SKM-1 (cell line): ENCODE data around the gene HOXB1.

ENCODE experiments used
- DNase-seq: peaks from one replicate; lab custom pipeline; 2025; ENCODE audit not compliant: unreplicated experiment; lab: John Stamatoyannopoulos, UW

HOXB1 gene

GRCh38 chr17:48530887-48531272 lies at the start of gene HOXB1:
TSS of gene HOXB1 (minus strand) at chr17:48531011. CDS start at chr17:48530904, 107 bp downstream.
- no peak for DNase-seq

GRCh38 chr17:48579760-48580554 lies 49.1 kb upstream of the HOXB1 start:
- DNase-seq: no peak

GRCh38 chr17:48579471-48579759 lies 48.6 kb upstream of the HOXB1 start:
- no peak for DNase-seq

- DNase-seq: no peak
These were observed 48.0 kb upstream of the HOXB1 start for GRCh38 chr17:48578616-48579470.

- peak; percentile 77 for DNase-seq
These were observed 47.3 kb upstream of the HOXB1 start, which contains the start of gene HOXB4 for GRCh38 chr17:48577946-48578615. TSS of gene HOXB4 (minus strand) at chr17:48578350. CDS start at chr17:48578319, 31 bp downstream.

- DNase-seq: no peak
These were observed 46.6 kb upstream of the HOXB1 start for GRCh38 chr17:48577330-48577945.

- no peak for DNase-seq
These were observed 45.9 kb upstream of the HOXB1 start for GRCh38 chr17:48576479-48577309.

- DNase-seq: no peak
These were observed 45.1 kb upstream of the HOXB1 start for GRCh38 chr17:48575673-48576478.

GRCh38 chr17:48575066-48575582 lies 44.3 kb upstream of the HOXB1 start:
- no peak for DNase-seq

GRCh38 chr17:48574505-48575065 lies 43.8 kb upstream of the HOXB1 start:
- no peak for DNase-seq

GRCh38 chr17:48571826-48572417 lies 41.1 kb upstream of the HOXB1 start:
- DNase-seq: no peak

GRCh38 chr17:48571024-48571818 lies 40.4 kb upstream of the HOXB1 start:
- no peak for DNase-seq

- DNase-seq: no peak
These were observed 39.7 kb upstream of the HOXB1 start for GRCh38 chr17:48570325-48571023.

- no peak for DNase-seq
These were observed 39.0 kb upstream of the HOXB1 start for GRCh38 chr17:48569674-48570324.

GRCh38 chr17:48569240-48569582 lies 38.4 kb upstream of the HOXB1 start:
- DNase-seq: no peak

GRCh38 chr17:48568499-48569239 lies 37.9 kb upstream of the HOXB1 start:
- no peak for DNase-seq
